ENCODE results near the gene KIF1A. TPM values are rescaled to one million over a fixed set of nuclear protein-coding genes. Genes with fewer than 3 reads are reported as not detected.

KIF1A gene
- total and polyA plus RNA-seq, 2 donors (not counting 3 experiments of a cell fraction or from before 2014, with no cell fraction given), result 0.11 to 0.64 TPM

DNA sequence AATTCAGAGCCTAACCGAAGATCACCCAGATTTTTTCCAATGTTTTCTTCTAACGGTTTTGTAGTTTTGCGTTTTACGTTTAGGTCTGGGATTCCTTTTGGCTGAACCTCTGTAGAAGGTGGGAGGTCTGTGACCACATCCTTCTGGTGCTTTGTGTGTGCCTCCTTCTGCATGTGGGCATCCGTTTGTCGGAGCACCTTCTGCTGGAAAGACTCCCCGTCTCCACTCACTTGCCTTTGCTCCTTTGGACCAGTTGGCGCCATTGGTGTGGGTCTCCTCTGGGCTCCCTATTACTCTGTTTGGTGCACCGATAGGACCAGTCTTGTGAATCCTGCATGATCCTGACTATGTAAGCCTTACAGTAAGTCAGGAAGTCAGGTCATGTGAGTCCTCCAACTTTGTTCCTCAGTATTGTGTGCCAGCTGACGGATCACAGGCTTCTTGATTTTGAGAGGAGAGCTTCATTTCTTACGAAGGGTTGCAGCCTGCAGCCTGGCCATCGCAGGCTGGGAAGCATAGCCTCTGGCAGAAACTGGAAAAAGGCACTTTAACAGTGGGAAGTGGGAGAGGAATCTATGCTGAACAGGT, 114.7 kb downstream of the KIF1A start:
- no peak overlapping the region for H3K4me2 ChIP-seq (ENCODE audit: insufficient read depth, low read length)
- H3K4me3 ChIP-seq (replicated peaks in 1 of 3; ENCODE audit: insufficient read depth in 1 of 3, low read depth in 1 of 3, low read length in 3 of 3), result no peak overlapping the region
- no peak overlapping the region for H2AFZ ChIP-seq (ENCODE audit: low read depth, low read length)
- DNase-seq (ENCODE audit: low read depth, low spot score) (no peak), FAIRE-seq (no peak)
- ChIA-PET POLR2A (no interaction called here), CTCF (interaction anchor here (2.0 kb wide), 1 partner anchor 191 kb away, joined by 12 read pairs; no protein-coding TSS in a partner anchor)
- H3K4me1 ChIP-seq (ENCODE audit: control insufficient read depth, extremely low read depth, insufficient read depth, low read length), result no peaks in the 10 kb centered on the region
- no peaks in the 10 kb centered on the region for H3K9me3 ChIP-seq (replicated peaks; ENCODE audit: control insufficient read depth, insufficient read depth, low read length)
- no peaks in the 10 kb centered on the region for H3K36me3 ChIP-seq (ENCODE audit: control insufficient read depth in 2 of 2, extremely low read depth in 1 of 2, insufficient read depth in 2 of 2, low read length in 2 of 2)
- BruUV-seq (replicated peaks), result no TSS peak
- H3K79me2 ChIP-seq (ENCODE audit: control insufficient read depth, insufficient read depth, low read length), result no peaks in the 10 kb centered on the region
- H3K9me1 ChIP-seq (replicated peaks; ENCODE audit: control insufficient read depth, extremely low read depth, insufficient read depth, low read length), result no peaks in the 10 kb centered on the region
- no peaks in the 10 kb centered on the region for H4K20me1 ChIP-seq (replicated peaks; ENCODE audit: control insufficient read depth, extremely low read depth, insufficient read depth, low read length)
- TF ChIP-seq, protein P1, sequence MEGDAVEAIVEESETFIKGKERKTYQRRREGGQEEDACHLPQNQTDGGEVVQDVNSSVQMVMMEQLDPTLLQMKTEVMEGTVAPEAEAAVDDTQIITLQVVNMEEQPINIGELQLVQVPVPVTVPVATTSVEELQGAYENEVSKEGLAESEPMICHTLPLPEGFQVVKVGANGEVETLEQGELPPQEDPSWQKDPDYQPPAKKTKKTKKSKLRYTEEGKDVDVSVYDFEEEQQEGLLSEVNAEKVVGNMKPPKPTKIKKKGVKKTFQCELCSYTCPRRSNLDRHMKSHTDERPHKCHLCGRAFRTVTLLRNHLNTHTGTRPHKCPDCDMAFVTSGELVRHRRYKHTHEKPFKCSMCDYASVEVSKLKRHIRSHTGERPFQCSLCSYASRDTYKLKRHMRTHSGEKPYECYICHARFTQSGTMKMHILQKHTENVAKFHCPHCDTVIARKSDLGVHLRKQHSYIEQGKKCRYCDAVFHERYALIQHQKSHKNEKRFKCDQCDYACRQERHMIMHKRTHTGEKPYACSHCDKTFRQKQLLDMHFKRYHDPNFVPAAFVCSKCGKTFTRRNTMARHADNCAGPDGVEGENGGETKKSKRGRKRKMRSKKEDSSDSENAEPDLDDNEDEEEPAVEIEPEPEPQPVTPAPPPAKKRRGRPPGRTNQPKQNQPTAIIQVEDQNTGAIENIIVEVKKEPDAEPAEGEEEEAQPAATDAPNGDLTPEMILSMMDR (IDR thresholded peaks at IDR 0.05; ENCODE audit: extremely low read depth in 1 of 2, insufficient read depth in 1 of 2, low read depth in 1 of 2, low read length in 2 of 2), result no peak
- TF ChIP-seq EZH2 (IDR thresholded peaks at IDR 0.05; ENCODE audit: borderline replicate concordance, low read depth, low read length, severe bottlenecking) (no peak), MYC (IDR thresholded peaks at IDR 0.05; ENCODE audit: low read depth, low read length) (no peak), POLR2AphosphoS5 (IDR thresholded peaks at IDR 0.05; ENCODE audit: insufficient read depth, low read depth, low read length) (no peak), JUN (IDR thresholded peaks at IDR 0.05; ENCODE audit: borderline replicate concordance, insufficient read depth, insufficient read length, low read depth) (no peak), POLR2A (IDR thresholded peaks at IDR 0.05; ENCODE audit: low read depth, low read length) (no peak), GATA2 (IDR thresholded peaks at IDR 0.05; ENCODE audit: insufficient read depth, insufficient read length, low read depth, low read length) (no peak), FOS (IDR thresholded peaks at IDR 0.05; ENCODE audit: borderline replicate concordance, insufficient read depth, low read length) (no peak)
- TF ChIP-seq, protein P2, sequence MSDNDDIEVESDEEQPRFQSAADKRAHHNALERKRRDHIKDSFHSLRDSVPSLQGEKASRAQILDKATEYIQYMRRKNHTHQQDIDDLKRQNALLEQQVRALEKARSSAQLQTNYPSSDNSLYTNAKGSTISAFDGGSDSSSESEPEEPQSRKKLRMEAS (IDR thresholded peaks at IDR 0.05; ENCODE audit: insufficient read depth, insufficient read length), result no peak
- dilution Hi-C loops (cut with MboI; ENCODE audit: extremely low pct_ligation_motif_present, low sequenced_read_pairs) (no loop called here), intact Hi-C loops (cut with micrococcal nuclease) (loop anchor here (5.0 kb wide), 1 partner anchor 193 kb away; no protein-coding TSS in a partner anchor)
- no peak overlapping the region for H3K27ac ChIP-seq (ENCODE audit: insufficient read depth, low read depth, low read length)
- no peaks in the 10 kb centered on the region for H3K27me3 ChIP-seq (ENCODE audit: control insufficient read depth in 2 of 2, insufficient read depth in 2 of 2, low read length in 2 of 2)
- no peak overlapping the region for H3K9ac ChIP-seq (replicated peaks; ENCODE audit: extremely low read depth, insufficient read depth, low read length)

All from endothelial cell of umbilical vein (primary cell).